GM23338 (cell line): Measurements from ENCODE around the gene RASGRP3. TPM values are rescaled to one million over a fixed set of nuclear protein-coding genes. Genes with fewer than 3 reads are reported as not detected.
A peak's percentile ranks its signal among the peaks of the same experiment; 100 is the strongest.

Source experiments
- ATAC-seq: fragments of 200-7000 bp; cut with Tn5 transposase; 3 replicates; pipeline ENCODE4 v1.9.1; 2020
- DNase-seq: peaks from one replicate; pipeline ENCODE4 v3.0.0-alpha.2; 2015; ENCODE audit warnings: low spot score
- H2AFZ ChIP-seq: fragments of 200-600 bp; sonication (generic); 2 replicates; pipeline ENCODE4 v1.8.0; 2016; ENCODE audit warnings: antibody characterized with exemption, mild to moderate bottlenecking, moderate library complexity
- H3F3A ChIP-seq: fragments of 200-600 bp; sonication (generic); replicated peaks from 2 replicates; pipeline ENCODE4 v1.8.0; 2017; ENCODE audit warnings: antibody characterized with exemption, mixed run types, low read depth
- H3K27ac ChIP-seq: fragments of 200-600 bp; sonication (generic); 2 replicates; pipeline ENCODE4 v1.6.1; 2016; ENCODE audit warnings: low read depth
- H3K27me3 ChIP-seq: fragments of 200-600 bp; sonication (generic); 2 replicates; pipeline ENCODE4 v1.8.0; 2016; ENCODE audit warnings: mild to moderate bottlenecking, mixed run types, moderate library complexity; ENCODE audit not compliant: insufficient read depth
- H3K36me3 ChIP-seq: fragments of 200-600 bp; sonication (generic); 2 replicates; pipeline ENCODE4 v1.8.0; 2016; ENCODE audit warnings: mild to moderate bottlenecking; ENCODE audit not compliant: insufficient read depth
- H3K4me1 ChIP-seq: fragments of 200-600 bp; sonication (generic); 2 replicates; pipeline ENCODE4 v1.8.0; 2016; ENCODE audit warnings: mild to moderate bottlenecking, moderate library complexity; ENCODE audit not compliant: insufficient read depth
- H3K4me2 ChIP-seq: fragments of 200-600 bp; sonication (generic); 2 replicates; pipeline ENCODE4 v1.7.1; 2017; ENCODE audit warnings: mixed run types
- H3K4me3 ChIP-seq: fragments of 200-600 bp; sonication (generic); 2 replicates; pipeline ENCODE4 v1.6.1; 2016; ENCODE audit warnings: mixed run types
- H3K79me2 ChIP-seq: fragments of 200-600 bp; sonication (generic); replicated peaks from 2 replicates; pipeline ENCODE4 v1.8.0; 2017; ENCODE audit warnings: mild to moderate bottlenecking; ENCODE audit not compliant: insufficient read depth
- H3K9me2 ChIP-seq: fragments of 200-600 bp; sonication (generic); 2 replicates; pipeline ENCODE4 v1.8.0; 2017; ENCODE audit not compliant: insufficient read depth
- H4K20me1 ChIP-seq: fragments of 200-600 bp; sonication (generic); replicated peaks from 2 replicates; pipeline ENCODE4 v1.8.0; 2017; ENCODE audit warnings: mild to moderate bottlenecking; ENCODE audit not compliant: insufficient read depth
- H3K27ac Mint-ChIP-seq: 2 replicates; pipeline ENCODE4 v1.8.0; 2020; ENCODE audit warnings: inconsistent platforms, mild to moderate bottlenecking, moderate library complexity, mixed read lengths
- H3K27me3 Mint-ChIP-seq: 3 replicates; pipeline ENCODE4 v1.8.0; 2022; ENCODE audit warnings: low read depth, mild to moderate bottlenecking, moderate library complexity, mixed read lengths, inconsistent platforms; ENCODE audit not compliant: insufficient read depth, poor library complexity
- H3K36me3 Mint-ChIP-seq: 3 replicates; pipeline ENCODE4 v1.8.0; 2021; ENCODE audit warnings: low read depth, mild to moderate bottlenecking, inconsistent platforms, moderate library complexity, mixed read lengths
- H3K4me1 Mint-ChIP-seq: 3 replicates; pipeline ENCODE4 v1.8.0; 2020; ENCODE audit warnings: mild to moderate bottlenecking, inconsistent platforms, mixed read lengths
- H3K4me3 Mint-ChIP-seq: 3 replicates; pipeline ENCODE4 v1.8.0; 2021; ENCODE audit warnings: moderate library complexity, mild to moderate bottlenecking, inconsistent platforms, mixed read lengths
- H3K9me3 Mint-ChIP-seq: 3 replicates; pipeline ENCODE4 v1.8.0; 2020; ENCODE audit warnings: moderate library complexity, mild to moderate bottlenecking, inconsistent platforms, mixed read lengths
- CREB1 ChIP-seq: fragments of 250-450 bp; sonication (Bioruptor Pico); IDR thresholded peaks from 2 replicates; pipeline ENCODE4 v1.5.0; 2020; ENCODE audit warnings: low read depth, mild to moderate bottlenecking, moderate library complexity
- CTCF ChIP-seq, 2 experiments: fragments of 200-600 bp in 1 of 2; sonication (generic) in 1 of 2; conservative IDR thresholded peaks; 2 replicates each; pipeline versions ENCODE4 v1.5.1 to v1.6.1; 2016 to 2017; ENCODE audit warnings: antibody characterized with exemption in 2 of 2, low read depth in 2 of 2, mild to moderate bottlenecking in 2 of 2, moderate library complexity in 1 of 2
- ETS1 ChIP-seq: IDR thresholded peaks from 2 replicates; pipeline ENCODE4 v1.6.1; 2016; ENCODE audit warnings: antibody characterized with exemption
- EZH2 ChIP-seq: fragments of 200-600 bp; sonication (generic); IDR thresholded peaks from one replicate; pipeline ENCODE4 v1.8.0; 2017; ENCODE audit warnings: antibody characterized with exemption, mild to moderate bottlenecking, low read depth; ENCODE audit not compliant: unreplicated experiment
- EZH2phosphoT487 ChIP-seq: fragments of 200-600 bp; sonication (generic); IDR thresholded peaks from one replicate; pipeline ENCODE4 v1.8.1; 2018; ENCODE audit warnings: antibody characterized with exemption; ENCODE audit not compliant: unreplicated experiment
- JUNB ChIP-seq: IDR thresholded peaks from one replicate; pipeline ENCODE4 v1.6.1; 2016; ENCODE audit warnings: antibody characterized with exemption; ENCODE audit not compliant: unreplicated experiment
- NANOG ChIP-seq: IDR thresholded peaks from 2 replicates; pipeline ENCODE4 v1.6.1; 2016; ENCODE audit warnings: antibody characterized with exemption, borderline replicate concordance
- POLR2AphosphoS5 ChIP-seq: IDR thresholded peaks from 2 replicates; pipeline ENCODE4 v1.6.1; 2016; ENCODE audit warnings: antibody characterized with exemption, low read depth
- STAT1 ChIP-seq: IDR thresholded peaks from one replicate; pipeline ENCODE4 v1.6.1; 2016; ENCODE audit warnings: antibody characterized with exemption; ENCODE audit not compliant: unreplicated experiment
- ZNF114 ChIP-seq: fragments of 250-450 bp; sonication (Bioruptor Pico); IDR thresholded peaks from 2 replicates; pipeline ENCODE4 v1.5.0; 2020; ENCODE audit warnings: mild to moderate bottlenecking, moderate library complexity
- ZNF331 ChIP-seq: fragments of 250-450 bp; sonication (Bioruptor Pico); IDR thresholded peaks from 2 replicates; pipeline ENCODE4 v1.5.0; 2020; ENCODE audit warnings: low read depth, mild to moderate bottlenecking, moderate library complexity
- polyA plus RNA-seq: library from polyadenylated mRNA; unstranded; fragments of >200 nt; fragmentation: Nextera tagmentation; extraction: Ambion mirVana; gene quantifications from 2 replicates; pipeline ENCODE4 v1.2.1, GENCODE V29; 2016
- total RNA-seq: library from RNA; depleted of rRNA; stranded (reverse); fragments of >200 nt; shearing (Covaris generic); gene quantifications from 2 replicates; pipeline ENCODE4 v1.2.3, GENCODE V29; 2014
- TF ChIP-seq, protein P1 (sequence below): IDR thresholded peaks from one replicate; pipeline ENCODE4 v1.6.1; 2018; ENCODE audit warnings: antibody characterized with exemption; ENCODE audit not compliant: unreplicated experiment
- TF ChIP-seq, protein P2 (sequence below): fragments of 250-450 bp; sonication (Bioruptor Pico); IDR thresholded peaks from 2 replicates; pipeline ENCODE4 v1.5.0; 2020; ENCODE audit warnings: mild to moderate bottlenecking, moderate library complexity

Gene RASGRP3
- total and polyA plus RNA-seq, 2 experiments from 2014 or later, result 0.19 to 0.69 TPM

DNA sequence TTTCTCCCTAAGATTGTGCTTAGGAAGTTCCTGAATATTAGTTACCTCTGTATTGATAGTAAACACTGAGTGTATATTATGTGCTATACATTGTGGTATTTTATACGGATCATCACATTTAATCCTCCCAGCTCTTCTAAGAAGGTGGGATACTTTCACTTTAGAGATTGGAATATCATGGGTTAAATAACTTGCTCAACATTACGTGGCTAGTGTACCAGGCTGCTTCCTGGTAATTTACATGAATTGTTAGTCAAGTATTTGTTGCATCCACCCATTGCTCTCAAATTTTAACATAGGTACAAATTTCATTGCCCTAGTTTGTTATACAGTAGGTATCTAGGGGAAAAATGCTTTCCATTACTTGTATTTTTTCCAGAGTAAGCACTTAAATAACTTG lies 101.2 kb downstream of the RASGRP3 start (continued):
- no peak for TF ChIP-seq CTCF (conservative IDR thresholded peaks at IDR 0.05; ENCODE audit: low read depth in 2 of 2)
- no peak for TF ChIP-seq POLR2AphosphoS5
- no peak for TF ChIP-seq JUNB
- no peak for TF ChIP-seq ZNF331 (CRISPR knock-in tag)
- no peak for TF ChIP-seq EZH2phosphoT487
- TF ChIP-seq, protein P1, sequence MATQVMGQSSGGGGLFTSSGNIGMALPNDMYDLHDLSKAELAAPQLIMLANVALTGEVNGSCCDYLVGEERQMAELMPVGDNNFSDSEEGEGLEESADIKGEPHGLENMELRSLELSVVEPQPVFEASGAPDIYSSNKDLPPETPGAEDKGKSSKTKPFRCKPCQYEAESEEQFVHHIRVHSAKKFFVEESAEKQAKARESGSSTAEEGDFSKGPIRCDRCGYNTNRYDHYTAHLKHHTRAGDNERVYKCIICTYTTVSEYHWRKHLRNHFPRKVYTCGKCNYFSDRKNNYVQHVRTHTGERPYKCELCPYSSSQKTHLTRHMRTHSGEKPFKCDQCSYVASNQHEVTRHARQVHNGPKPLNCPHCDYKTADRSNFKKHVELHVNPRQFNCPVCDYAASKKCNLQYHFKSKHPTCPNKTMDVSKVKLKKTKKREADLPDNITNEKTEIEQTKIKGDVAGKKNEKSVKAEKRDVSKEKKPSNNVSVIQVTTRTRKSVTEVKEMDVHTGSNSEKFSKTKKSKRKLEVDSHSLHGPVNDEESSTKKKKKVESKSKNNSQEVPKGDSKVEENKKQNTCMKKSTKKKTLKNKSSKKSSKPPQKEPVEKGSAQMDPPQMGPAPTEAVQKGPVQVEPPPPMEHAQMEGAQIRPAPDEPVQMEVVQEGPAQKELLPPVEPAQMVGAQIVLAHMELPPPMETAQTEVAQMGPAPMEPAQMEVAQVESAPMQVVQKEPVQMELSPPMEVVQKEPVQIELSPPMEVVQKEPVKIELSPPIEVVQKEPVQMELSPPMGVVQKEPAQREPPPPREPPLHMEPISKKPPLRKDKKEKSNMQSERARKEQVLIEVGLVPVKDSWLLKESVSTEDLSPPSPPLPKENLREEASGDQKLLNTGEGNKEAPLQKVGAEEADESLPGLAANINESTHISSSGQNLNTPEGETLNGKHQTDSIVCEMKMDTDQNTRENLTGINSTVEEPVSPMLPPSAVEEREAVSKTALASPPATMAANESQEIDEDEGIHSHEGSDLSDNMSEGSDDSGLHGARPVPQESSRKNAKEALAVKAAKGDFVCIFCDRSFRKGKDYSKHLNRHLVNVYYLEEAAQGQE, result no peak
- TF ChIP-seq EZH2, result no peak
- TF ChIP-seq CREB1 (CRISPR knock-in tag), result no peak

DNA sequence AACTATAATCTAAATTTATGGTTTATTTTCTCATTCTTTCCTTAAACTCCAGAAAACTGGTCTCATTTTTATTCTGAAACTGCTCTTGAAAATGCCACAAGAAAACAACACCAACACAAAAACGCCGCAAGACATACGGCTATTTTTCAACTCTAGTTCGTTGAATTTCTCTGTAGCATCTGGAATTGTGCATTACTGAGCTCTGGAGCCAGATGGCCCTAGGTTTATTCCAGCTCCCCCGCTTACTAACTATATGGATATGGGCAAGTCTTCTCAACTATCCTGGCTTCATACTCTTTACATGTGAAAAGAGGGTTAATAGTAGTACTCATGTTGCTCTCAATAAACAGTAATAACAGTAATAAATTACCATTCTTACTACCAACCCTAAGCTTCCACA lies 102.8 kb downstream of the RASGRP3 start:
- H3K27ac Mint-ChIP-seq, result peak overlapping the region; percentile 25; the same call in 1 of the 2 replicates
- TF ChIP-seq ETS1, result no peak
- TF ChIP-seq, protein P2, sequence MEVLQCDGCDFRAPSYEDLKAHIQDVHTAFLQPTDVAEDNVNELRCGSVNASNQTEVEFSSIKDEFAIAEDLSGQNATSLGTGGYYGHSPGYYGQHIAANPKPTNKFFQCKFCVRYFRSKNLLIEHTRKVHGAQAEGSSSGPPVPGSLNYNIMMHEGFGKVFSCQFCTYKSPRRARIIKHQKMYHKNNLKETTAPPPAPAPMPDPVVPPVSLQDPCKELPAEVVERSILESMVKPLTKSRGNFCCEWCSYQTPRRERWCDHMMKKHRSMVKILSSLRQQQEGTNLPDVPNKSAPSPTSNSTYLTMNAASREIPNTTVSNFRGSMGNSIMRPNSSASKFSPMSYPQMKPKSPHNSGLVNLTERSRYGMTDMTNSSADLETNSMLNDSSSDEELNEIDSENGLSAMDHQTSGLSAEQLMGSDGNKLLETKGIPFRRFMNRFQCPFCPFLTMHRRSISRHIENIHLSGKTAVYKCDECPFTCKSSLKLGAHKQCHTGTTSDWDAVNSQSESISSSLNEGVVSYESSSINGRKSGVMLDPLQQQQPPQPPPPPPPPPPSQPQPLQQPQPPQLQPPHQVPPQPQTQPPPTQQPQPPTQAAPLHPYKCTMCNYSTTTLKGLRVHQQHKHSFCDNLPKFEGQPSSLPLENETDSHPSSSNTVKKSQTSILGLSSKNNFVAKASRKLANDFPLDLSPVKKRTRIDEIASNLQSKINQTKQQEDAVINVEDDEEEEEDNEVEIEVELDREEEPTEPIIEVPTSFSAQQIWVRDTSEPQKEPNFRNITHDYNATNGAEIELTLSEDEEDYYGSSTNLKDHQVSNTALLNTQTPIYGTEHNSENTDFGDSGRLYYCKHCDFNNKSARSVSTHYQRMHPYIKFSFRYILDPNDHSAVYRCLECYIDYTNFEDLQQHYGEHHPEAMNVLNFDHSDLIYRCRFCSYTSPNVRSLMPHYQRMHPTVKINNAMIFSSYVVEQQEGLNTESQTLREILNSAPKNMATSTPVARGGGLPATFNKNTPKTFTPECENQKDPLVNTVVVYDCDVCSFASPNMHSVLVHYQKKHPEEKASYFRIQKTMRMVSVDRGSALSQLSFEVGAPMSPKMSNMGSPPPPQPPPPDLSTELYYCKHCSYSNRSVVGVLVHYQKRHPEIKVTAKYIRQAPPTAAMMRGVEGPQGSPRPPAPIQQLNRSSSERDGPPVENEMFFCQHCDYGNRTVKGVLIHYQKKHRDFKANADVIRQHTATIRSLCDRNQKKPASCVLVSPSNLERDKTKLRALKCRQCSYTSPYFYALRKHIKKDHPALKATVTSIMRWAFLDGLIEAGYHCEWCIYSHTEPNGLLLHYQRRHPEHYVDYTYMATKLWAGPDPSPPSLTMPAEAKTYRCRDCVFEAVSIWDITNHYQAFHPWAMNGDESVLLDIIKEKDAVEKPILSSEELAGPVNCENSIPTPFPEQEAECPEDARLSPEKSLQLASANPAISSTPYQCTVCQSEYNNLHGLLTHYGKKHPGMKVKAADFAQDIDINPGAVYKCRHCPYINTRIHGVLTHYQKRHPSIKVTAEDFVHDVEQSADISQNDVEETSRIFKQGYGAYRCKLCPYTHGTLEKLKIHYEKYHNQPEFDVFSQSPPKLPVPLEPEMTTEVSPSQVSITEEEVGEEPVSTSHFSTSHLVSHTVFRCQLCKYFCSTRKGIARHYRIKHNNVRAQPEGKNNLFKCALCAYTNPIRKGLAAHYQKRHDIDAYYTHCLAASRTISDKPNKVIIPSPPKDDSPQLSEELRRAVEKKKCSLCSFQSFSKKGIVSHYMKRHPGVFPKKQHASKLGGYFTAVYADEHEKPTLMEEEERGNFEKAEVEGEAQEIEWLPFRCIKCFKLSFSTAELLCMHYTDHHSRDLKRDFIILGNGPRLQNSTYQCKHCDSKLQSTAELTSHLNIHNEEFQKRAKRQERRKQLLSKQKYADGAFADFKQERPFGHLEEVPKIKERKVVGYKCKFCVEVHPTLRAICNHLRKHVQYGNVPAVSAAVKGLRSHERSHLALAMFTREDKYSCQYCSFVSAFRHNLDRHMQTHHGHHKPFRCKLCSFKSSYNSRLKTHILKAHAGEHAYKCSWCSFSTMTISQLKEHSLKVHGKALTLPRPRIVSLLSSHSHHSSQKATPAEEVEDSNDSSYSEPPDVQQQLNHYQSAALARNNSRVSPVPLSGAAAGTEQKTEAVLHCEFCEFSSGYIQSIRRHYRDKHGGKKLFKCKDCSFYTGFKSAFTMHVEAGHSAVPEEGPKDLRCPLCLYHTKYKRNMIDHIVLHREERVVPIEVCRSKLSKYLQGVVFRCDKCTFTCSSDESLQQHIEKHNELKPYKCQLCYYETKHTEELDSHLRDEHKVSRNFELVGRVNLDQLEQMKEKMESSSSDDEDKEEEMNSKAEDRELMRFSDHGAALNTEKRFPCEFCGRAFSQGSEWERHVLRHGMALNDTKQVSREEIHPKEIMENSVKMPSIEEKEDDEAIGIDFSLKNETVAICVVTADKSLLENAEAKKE, result no peak
- no peak for TF ChIP-seq POLR2AphosphoS5
- no peak for TF ChIP-seq CREB1 (CRISPR knock-in tag)
- no peak for TF ChIP-seq JUNB
- TF ChIP-seq ZNF114 (CRISPR knock-in tag), result no peak
- TF ChIP-seq NANOG, result no peak
- no peak for TF ChIP-seq EZH2
- no peak for TF ChIP-seq ZNF331 (CRISPR knock-in tag)
- TF ChIP-seq EZH2phosphoT487, result no peak
- TF ChIP-seq STAT1, result no peak

More for the DNA sequence above, 102.8 kb downstream of the RASGRP3 start:
- H3K27me3 Mint-ChIP-seq, result peaks cover 6% of the 10 kb centered on the region
- Histone ChIP-seq H3K27ac (no peak overlapping the region; the same call in 1 of the 2 replicates), H3K36me3 (no peaks in the 10 kb centered on the region), H3K79me2 (peaks cover 11% of the 10 kb centered on the region), H3K4me1 (peaks cover 47% of the 10 kb centered on the region), H3K9me2 (no peaks in the 10 kb centered on the region), H3F3A (no peaks in the 10 kb centered on the region), H3K4me2 (no peak overlapping the region), H4K20me1 (no peaks in the 10 kb centered on the region), H3K4me3 (no peak overlapping the region), H3K27me3 (no peaks in the 10 kb centered on the region), H2AFZ (no peak overlapping the region)
- no peak overlapping the region for H3K4me3 Mint-ChIP-seq
- DNase-seq (no peak), ATAC-seq (no peak)
- H3K9me3 Mint-ChIP-seq, result no peaks in the 10 kb centered on the region
- H3K4me1 Mint-ChIP-seq, result peaks cover 47% of the 10 kb centered on the region
- peaks cover 12% of the 10 kb centered on the region; the same call in 2 of the 3 replicates for H3K36me3 Mint-ChIP-seq
